Measurements from ENCODE around the gene TSHZ2.
"Not testable (repeated sequence)": the region's sequence is repeated elsewhere in the genome, so short reads cannot be mapped to it uniquely, and the experiment has no call there.

Gene TSHZ2

GRCh38 chr20:53316206-53316937, 344.2 kb downstream of the TSHZ2 start:
- DNase-seq (ENCODE audit: low read depth), result no peak

- DNase-seq (ENCODE audit: low read depth), result no peak
These were observed 347.0 kb downstream of the TSHZ2 start for GRCh38 chr20:53319200-53319599.

GRCh38 chr20:53319716-53320115, 347.6 kb downstream of the TSHZ2 start:
- DNase-seq (ENCODE audit: low read depth), result no peak

GRCh38 chr20:53320701-53321100, 348.5 kb downstream of the TSHZ2 start:
- DNase-seq (ENCODE audit: low read depth), result no peak

- DNase-seq (ENCODE audit: low read depth), result no peak
These were observed 349.4 kb downstream of the TSHZ2 start for GRCh38 chr20:53321596-53321995.

GRCh38 chr20:53322651-53323050, 350.5 kb downstream of the TSHZ2 start:
- peak; percentile 0 for DNase-seq (ENCODE audit: low read depth)

- not testable (repeated sequence) for DNase-seq (ENCODE audit: low read depth)
These were observed 351.3 kb downstream of the TSHZ2 start for GRCh38 chr20:53323460-53323859.

GRCh38 chr20:53324816-53325215, 352.7 kb downstream of the TSHZ2 start:
- DNase-seq (ENCODE audit: low read depth), result no peak

GRCh38 chr20:53328961-53329360, 356.8 kb downstream of the TSHZ2 start:
- no peak for DNase-seq (ENCODE audit: low read depth)

- DNase-seq (ENCODE audit: low read depth), result no peak
These were observed 357.6 kb downstream of the TSHZ2 start for GRCh38 chr20:53329781-53330180.

- DNase-seq (ENCODE audit: low read depth), result no peak
These were observed 358.5 kb downstream of the TSHZ2 start for GRCh38 chr20:53330601-53331140.

- no peak for DNase-seq (ENCODE audit: low read depth)
These were observed 359.2 kb downstream of the TSHZ2 start for GRCh38 chr20:53331151-53331973.

- no peak for DNase-seq (ENCODE audit: low read depth)
These were observed 360.1 kb downstream of the TSHZ2 start for GRCh38 chr20:53332022-53332837.

GRCh38 chr20:53334861-53335260, 362.7 kb downstream of the TSHZ2 start:
- DNase-seq (ENCODE audit: low read depth), result no peak

GRCh38 chr20:53335555-53335954, 363.4 kb downstream of the TSHZ2 start:
- no peak for DNase-seq (ENCODE audit: low read depth)

- no peak for DNase-seq (ENCODE audit: low read depth)
These were observed 364.7 kb downstream of the TSHZ2 start for GRCh38 chr20:53336892-53337291.

- DNase-seq (ENCODE audit: low read depth), result no peak
These were observed 365.4 kb downstream of the TSHZ2 start for GRCh38 chr20:53337390-53338101.

- DNase-seq (ENCODE audit: low read depth), result no peak
These were observed 366.6 kb downstream of the TSHZ2 start for GRCh38 chr20:53338716-53339115.

- DNase-seq (ENCODE audit: low read depth), result no peak
These were observed 370.3 kb downstream of the TSHZ2 start for GRCh38 chr20:53342429-53342828.

GRCh38 chr20:53343448-53343847, 371.3 kb downstream of the TSHZ2 start:
- no peak for DNase-seq (ENCODE audit: low read depth)

- DNase-seq (ENCODE audit: low read depth), result no peak
These were observed 372.7 kb downstream of the TSHZ2 start for GRCh38 chr20:53344891-53345290.

Measured in activated T-cell treated with anti-CD3 and anti-CD28 coated beads for 24 hours (primary cell).